A549 treated with CpdA at 1 μM for 4 hours (cell line): ENCODE data around the gene DZANK1. TPM values are rescaled to one million over a fixed set of nuclear protein-coding genes. Genes with fewer than 3 reads are reported as not detected.

Experiments used
- total RNA-seq: library from RNA; stranded (reverse); fragments of 200-300 nt; extraction: Qiagen RNA extraction; gene quantifications from 5 replicates; pipeline ENCODE4 v1.2.3, GENCODE V29; 2022; ENCODE audit warnings: low read depth

Gene DZANK1
- total RNA-seq: 2.9 to 3.2 TPM (median 3.1 TPM) in 5 replicates

DNA sequence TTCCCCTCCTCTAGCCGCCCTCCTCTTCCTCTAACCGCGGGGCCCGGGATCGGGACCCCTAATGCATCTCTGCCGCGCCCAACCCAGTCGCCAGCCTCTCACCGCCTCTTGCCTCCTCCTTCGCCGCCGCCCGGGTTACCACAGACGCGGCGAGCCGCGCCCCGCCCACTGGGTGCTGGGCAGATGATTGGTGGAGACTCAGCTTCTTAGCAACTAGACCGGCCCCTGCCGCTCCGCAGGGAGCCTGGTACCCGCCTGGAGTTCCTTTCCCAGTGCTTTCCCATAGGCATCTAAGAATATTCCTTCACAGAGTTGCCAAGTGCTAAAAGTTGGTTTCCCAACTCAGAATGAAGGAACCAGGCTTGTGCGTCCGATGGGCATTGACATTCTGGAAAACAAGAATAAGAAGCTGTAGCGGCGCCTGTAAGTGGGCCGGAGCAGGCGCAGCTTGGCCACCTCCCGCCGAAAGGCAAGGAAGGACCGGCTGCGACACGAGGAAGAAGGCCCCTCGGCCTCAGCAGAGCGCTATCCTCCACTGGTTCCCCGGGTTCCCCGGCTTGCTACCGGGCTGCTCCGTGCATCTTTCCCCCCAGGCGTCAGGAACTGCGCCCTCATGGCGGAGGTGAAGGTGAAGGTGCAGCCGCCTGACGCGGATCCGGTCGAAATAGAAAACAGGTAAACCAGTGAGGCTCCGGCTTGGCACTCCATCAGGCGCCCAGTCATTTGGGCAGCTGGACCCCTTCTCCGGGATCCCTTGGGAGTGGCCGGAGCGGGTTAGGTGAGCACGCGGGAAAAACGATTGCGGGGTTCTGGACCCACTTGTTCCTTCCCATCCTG lies at the start of gene DZANK1, which contains the start of gene POLR3F:
Gene DZANK1, minus strand, starts transcription at position 137 of the 837 bp plus-strand sequence. CDS start 1,672 bp downstream, outside the sequence.
Gene POLR3F, plus strand, starts transcription at position 497 of the 837 bp plus-strand sequence. Its CDS starts 117 bp downstream, at position 614.

DNA sequence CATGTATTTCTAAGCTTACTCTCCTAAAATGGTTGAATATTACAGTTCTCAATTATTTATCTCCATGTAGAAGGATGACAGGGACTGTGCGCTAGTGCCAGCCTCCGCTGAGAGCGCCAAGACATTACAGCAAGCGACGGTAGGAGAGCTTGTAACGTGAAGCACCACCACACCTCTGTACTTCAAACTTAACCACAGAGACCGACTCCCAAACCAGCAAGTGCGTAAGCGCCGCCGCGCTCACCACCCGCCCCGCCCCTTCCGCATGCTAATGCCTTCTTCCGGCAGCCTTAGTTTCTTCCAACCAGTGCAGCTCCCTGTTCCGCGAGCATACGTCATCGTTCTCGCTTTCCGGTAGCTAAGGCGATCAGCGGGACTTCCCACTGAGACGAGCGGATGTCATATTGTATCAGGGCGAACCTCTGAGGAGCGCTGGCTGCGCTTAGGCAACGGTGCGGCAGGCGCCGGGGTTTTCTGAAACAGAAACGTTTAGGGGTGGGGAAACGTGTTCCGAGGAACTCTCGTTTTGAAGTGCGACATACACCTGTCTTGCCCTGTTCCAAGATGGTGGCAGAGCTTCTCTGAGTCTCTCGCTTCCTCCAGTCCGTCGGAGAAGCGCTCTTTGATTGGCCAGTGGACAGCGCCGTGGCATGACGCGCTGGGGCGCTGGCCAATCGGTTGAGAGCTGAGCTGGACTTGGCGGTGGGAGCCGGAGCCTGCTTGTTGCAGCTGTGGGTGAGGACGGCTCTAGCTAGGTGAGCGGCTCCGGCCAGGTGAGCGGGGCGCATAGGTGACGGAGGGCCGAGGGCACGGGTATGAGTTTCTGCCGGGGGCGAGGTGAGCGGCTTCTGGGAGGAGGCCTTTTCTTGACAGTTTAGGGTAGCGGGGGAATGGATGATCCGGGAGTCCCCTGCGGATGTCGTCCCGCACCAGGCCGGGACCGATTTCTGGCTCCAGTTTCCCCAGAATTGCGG lies 40.7 kb upstream of the DZANK1 start, which contains the start of gene SEC23B:
Gene SEC23B, plus strand, starts transcription at position 723 of the 974 bp plus-strand sequence. CDS start 2,896 bp downstream, outside the sequence.

DNA sequence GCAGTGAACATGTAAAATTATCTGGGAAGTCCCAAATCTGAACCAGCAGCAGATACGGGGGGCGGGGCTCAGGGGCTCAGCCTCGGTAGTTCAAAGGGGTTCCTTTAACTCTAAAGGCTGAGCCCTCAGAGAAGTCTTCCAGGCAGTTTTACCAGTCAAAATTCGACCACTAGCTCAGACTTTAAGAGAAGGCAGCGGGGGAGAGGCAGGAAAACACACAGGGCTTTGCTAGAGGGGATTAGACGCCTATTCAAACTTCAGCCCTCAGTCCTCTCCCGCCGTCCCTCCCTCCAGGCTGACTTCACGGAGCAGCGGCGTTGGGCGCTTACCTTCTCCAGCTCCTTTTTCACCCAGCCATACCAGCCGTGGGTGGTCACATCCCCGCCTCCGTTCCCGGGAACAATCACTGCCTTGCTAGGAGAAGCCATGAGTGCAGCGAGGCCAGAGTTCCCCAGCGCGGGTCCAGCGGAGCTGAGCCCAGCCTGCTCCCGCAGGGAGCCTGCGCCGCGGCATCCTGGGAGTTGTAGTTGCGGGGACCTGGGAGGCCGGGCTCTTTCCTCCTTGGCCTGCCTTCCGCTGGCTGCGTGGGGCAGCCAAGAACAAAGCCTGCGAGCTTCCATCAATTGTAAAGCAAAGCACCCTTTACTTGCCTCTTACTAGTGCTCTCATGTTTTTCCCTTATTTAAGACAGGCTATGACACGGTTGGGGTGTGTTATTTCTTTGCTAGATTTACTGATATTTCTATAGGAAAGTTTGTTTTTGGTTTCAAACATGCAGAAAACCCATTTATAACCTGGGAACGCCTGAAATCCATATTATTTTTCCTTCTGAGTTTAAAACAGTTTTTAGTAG lies 30.1 kb upstream of the DZANK1 start, which contains the start of gene RBBP9:
Gene RBBP9, minus strand, starts transcription at position 486 of the 853 bp plus-strand sequence. Its CDS starts 58 bp downstream, at position 428.

Other genes starting within 250 kb of the DZANK1 start
- gene ZNF133, start 178.5 kb downstream of the DZANK1 start, total RNA-seq: 10.5 to 12.4 TPM (median 12.2 TPM) in 5 replicates
- gene POLR3F, start 360 bp upstream of the DZANK1 start, total RNA-seq: 13.7 to 27.3 TPM (median 15.9 TPM) in 5 replicates
- 14.3 to 17.2 TPM (median 15.8 TPM) in 5 replicates for gene RBBP9, start 30.2 kb upstream of the DZANK1 start, total RNA-seq
- gene SEC23B, start 40.9 kb upstream of the DZANK1 start, total RNA-seq: 60.8 to 67.4 TPM (median 64.1 TPM) in 5 replicates
- gene SMIM26, start 100.4 kb upstream of the DZANK1 start, total RNA-seq: 136 to 176 TPM (median 142 TPM) in 5 replicates
- 76.4 to 81.0 TPM (median 79.1 TPM) in 5 replicates for gene DTD1, start 121.0 kb upstream of the DZANK1 start, total RNA-seq